Tibial nerve (tissue), 4 donors: ENCODE data around the gene LRSAM1.

Experiments used
- EP300 ChIP-seq, 2 donors: sonication (generic); formaldehyde crosslinking; IDR thresholded peaks; one replicate each; pipeline ENCODE4 v1.6.1; 2017; ENCODE audit warnings: antibody characterized with exemption in 2 of 2, mild to moderate bottlenecking in 1 of 2
- POLR2A ChIP-seq, 2 donors: fragments of 450-650 bp; IDR thresholded peaks; one replicate each; pipeline ENCODE4 v1.6.1; 2017; ENCODE audit warnings: antibody characterized with exemption in 2 of 2, mild to moderate bottlenecking in 2 of 2, moderate library complexity in 2 of 2
- TF ChIP-seq, protein P1 (sequence below), 5 experiments: fragments of 200-600 bp in 3 of 5; fragments of 450-650 bp in 2 of 5; sonication (generic) in 3 of 5; IDR thresholded peaks; one replicate each; pipeline ENCODE4 v1.5.1; 2016 to 2019; ENCODE audit warnings: antibody characterized with exemption in 5 of 5, mild to moderate bottlenecking in 3 of 5, moderate library complexity in 2 of 5

GRCh38 chr9:127402401-127403090 lies 48.8 kb upstream of the LRSAM1 start:
- TF ChIP-seq, protein P1, sequence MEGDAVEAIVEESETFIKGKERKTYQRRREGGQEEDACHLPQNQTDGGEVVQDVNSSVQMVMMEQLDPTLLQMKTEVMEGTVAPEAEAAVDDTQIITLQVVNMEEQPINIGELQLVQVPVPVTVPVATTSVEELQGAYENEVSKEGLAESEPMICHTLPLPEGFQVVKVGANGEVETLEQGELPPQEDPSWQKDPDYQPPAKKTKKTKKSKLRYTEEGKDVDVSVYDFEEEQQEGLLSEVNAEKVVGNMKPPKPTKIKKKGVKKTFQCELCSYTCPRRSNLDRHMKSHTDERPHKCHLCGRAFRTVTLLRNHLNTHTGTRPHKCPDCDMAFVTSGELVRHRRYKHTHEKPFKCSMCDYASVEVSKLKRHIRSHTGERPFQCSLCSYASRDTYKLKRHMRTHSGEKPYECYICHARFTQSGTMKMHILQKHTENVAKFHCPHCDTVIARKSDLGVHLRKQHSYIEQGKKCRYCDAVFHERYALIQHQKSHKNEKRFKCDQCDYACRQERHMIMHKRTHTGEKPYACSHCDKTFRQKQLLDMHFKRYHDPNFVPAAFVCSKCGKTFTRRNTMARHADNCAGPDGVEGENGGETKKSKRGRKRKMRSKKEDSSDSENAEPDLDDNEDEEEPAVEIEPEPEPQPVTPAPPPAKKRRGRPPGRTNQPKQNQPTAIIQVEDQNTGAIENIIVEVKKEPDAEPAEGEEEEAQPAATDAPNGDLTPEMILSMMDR (IDR thresholded peaks at IDR 0.05) = no peak
- no peak for TF ChIP-seq EP300 (IDR thresholded peaks at IDR 0.05)
- no peak for TF ChIP-seq POLR2A (IDR thresholded peaks at IDR 0.05)
